MM.1S (cell line): ENCODE measurements around the gene SOX9.

Experiments used
- DNase-seq: peaks from one replicate; pipeline ENCODE4 v3.0.0-alpha.2; 2015
- H2AFZ ChIP-seq: fragments of 300-600 bp; sonication (generic); 2 replicates; pipeline ENCODE4 v1.6.0; 2016; ENCODE audit warnings: antibody characterized with exemption, low read length
- H3F3A ChIP-seq: fragments of 300-600 bp; sonication (generic); 2 replicates; pipeline ENCODE4 v1.6.1; 2016; ENCODE audit warnings: mild to moderate bottlenecking, antibody characterized with exemption, low read length, moderate library complexity, mixed read lengths; ENCODE audit not compliant: insufficient read depth
- H3K27ac ChIP-seq: fragments of 300-600 bp; sonication (generic); 2 replicates; pipeline ENCODE4 v1.5.1; 2016; ENCODE audit warnings: mild to moderate bottlenecking, low read length
- H3K27me3 ChIP-seq: fragments of 300-600 bp; sonication (generic); replicated peaks from 2 replicates; pipeline ENCODE4 v1.6.0; 2016; ENCODE audit warnings: low read length; ENCODE audit not compliant: insufficient read depth
- H3K36me3 ChIP-seq: fragments of 300-600 bp; sonication (generic); replicated peaks from 2 replicates; pipeline ENCODE4 v1.6.1; 2016; ENCODE audit warnings: mild to moderate bottlenecking, low read length, mixed read lengths; ENCODE audit not compliant: insufficient read depth
- H3K4me1 ChIP-seq: fragments of 300-600 bp; sonication (generic); 2 replicates; pipeline ENCODE4 v1.6.1; 2016; ENCODE audit warnings: low read length, mixed read lengths
- H3K4me2 ChIP-seq: fragments of 300-600 bp; sonication (generic); 2 replicates; pipeline ENCODE4 v1.6.0; 2016; ENCODE audit warnings: low read depth, low read length
- H3K4me3 ChIP-seq: fragments of 300-600 bp; sonication (generic); 2 replicates; pipeline ENCODE4 v1.5.1; 2016; ENCODE audit warnings: low read length, mixed read lengths
- H3K79me2 ChIP-seq: fragments of 300-600 bp; sonication (generic); 2 replicates; pipeline ENCODE4 v1.6.1; 2016; ENCODE audit warnings: mixed run types, low read length, mixed read lengths
- H3K9ac ChIP-seq: fragments of 300-600 bp; sonication (generic); 2 replicates; pipeline ENCODE4 v1.6.1; 2016; ENCODE audit warnings: low read length, mixed read lengths
- H3K9me2 ChIP-seq: fragments of 300-600 bp; sonication (generic); replicated peaks from 2 replicates; pipeline ENCODE4 v1.6.1; 2016; ENCODE audit warnings: mild to moderate bottlenecking, low read length, mixed read lengths; ENCODE audit not compliant: insufficient read depth
- H3K9me3 ChIP-seq: fragments of 300-600 bp; sonication (generic); replicated peaks from 2 replicates; pipeline ENCODE4 v1.6.1; 2016; ENCODE audit warnings: mild to moderate bottlenecking, low read length, mixed read lengths; ENCODE audit not compliant: insufficient read depth
- H4K20me1 ChIP-seq: fragments of 300-600 bp; sonication (generic); 2 replicates; pipeline ENCODE4 v1.6.1; 2016; ENCODE audit warnings: mild to moderate bottlenecking, low read length, moderate library complexity, mixed read lengths; ENCODE audit not compliant: insufficient read depth
- EZH2 ChIP-seq: fragments of 300-600 bp; sonication (generic); optimal IDR thresholded peaks from 2 replicates; pipeline ENCODE3; 2017; ENCODE audit warnings: low read depth, mild to moderate bottlenecking, antibody characterized with exemption, low read length, mixed read lengths
- EZH2phosphoT487 ChIP-seq: fragments of 300-600 bp; sonication (generic); IDR thresholded peaks from 2 replicates; pipeline ENCODE4 v1.6.1; 2018; ENCODE audit warnings: antibody characterized with exemption, low read length
- TF ChIP-seq, protein P1 (sequence below): fragments of 300-600 bp; sonication (generic); IDR thresholded peaks from 2 replicates; pipeline ENCODE4 v1.5.1; 2016; ENCODE audit warnings: antibody characterized with exemption, low read length, mixed read lengths

SOX9 gene

DNA sequence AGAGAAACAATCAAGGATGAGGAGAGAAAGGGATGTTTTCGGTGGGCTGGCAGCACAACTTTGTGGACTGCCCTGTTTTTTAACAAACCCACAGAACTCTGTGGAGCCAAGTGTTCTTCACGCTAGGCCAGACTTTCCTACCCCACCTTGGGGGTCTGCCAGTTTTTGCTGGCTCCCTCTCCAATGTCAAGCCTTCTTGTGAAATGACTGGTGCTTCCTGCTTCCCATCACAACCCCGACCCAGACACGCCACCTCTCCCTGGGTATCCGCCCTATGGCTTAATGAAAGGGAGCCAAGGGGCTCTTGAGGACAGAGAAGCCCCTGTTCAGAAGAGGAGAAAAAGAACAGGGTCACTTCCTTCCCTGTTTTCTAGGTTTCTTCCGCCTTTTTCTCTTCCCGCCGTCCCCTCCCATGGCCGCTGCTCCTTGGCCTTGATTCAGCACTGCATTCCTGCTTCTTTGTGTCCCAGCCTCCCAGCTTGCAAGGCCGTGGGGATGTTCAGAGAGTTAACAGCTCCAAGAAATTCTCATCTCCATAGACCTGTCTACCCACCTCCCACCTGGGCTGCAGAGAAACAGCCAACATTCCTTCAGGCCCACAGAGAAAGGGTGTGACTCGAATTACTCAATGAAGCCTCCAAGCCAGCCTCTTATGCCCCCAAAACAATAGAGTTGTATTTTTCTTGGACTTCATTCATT lies 16.5 kb upstream of the SOX9 start:
- Histone ChIP-seq H3K27ac (no peak overlapping the region), H3K4me2 (no peak overlapping the region), H2AFZ (no peak overlapping the region), H4K20me1 (no peaks in the 10 kb centered on the region), H3K9me3 (no peaks in the 10 kb centered on the region), H3F3A (no peaks in the 10 kb centered on the region), H3K79me2 (no peaks in the 10 kb centered on the region), H3K4me3 (no peak overlapping the region), H3K36me3 (no peaks in the 10 kb centered on the region), H3K4me1 (no peaks in the 10 kb centered on the region), H3K27me3 (no peaks in the 10 kb centered on the region), H3K9ac (no peak overlapping the region), H3K9me2 (no peaks in the 10 kb centered on the region)
- no peak for DNase-seq
- TF ChIP-seq, protein P1, sequence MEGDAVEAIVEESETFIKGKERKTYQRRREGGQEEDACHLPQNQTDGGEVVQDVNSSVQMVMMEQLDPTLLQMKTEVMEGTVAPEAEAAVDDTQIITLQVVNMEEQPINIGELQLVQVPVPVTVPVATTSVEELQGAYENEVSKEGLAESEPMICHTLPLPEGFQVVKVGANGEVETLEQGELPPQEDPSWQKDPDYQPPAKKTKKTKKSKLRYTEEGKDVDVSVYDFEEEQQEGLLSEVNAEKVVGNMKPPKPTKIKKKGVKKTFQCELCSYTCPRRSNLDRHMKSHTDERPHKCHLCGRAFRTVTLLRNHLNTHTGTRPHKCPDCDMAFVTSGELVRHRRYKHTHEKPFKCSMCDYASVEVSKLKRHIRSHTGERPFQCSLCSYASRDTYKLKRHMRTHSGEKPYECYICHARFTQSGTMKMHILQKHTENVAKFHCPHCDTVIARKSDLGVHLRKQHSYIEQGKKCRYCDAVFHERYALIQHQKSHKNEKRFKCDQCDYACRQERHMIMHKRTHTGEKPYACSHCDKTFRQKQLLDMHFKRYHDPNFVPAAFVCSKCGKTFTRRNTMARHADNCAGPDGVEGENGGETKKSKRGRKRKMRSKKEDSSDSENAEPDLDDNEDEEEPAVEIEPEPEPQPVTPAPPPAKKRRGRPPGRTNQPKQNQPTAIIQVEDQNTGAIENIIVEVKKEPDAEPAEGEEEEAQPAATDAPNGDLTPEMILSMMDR = no peak
- TF ChIP-seq EZH2 (no peak), EZH2phosphoT487 (no peak)

DNA sequence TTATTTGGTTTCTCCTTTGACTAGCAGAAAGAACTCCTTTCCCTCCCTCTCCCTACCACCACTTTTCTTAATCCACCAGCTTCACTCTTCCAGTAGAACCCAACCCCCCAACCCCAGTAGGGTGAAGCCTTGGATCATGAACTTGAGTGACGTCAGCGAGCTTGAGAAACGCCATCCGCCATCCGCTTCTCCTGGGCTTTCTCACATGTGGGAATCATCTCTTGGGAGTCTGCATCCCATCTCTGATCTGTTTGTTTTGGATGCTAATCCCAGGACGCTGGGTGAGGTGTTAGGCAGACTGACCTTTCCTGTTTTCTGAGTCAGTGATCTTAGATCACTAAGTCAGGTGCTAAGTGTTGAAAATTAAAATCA lies 16.0 kb upstream of the SOX9 start:
- Histone ChIP-seq H3K27ac (no peak overlapping the region), H3K79me2 (no peaks in the 10 kb centered on the region), H3K9ac (no peak overlapping the region), H3K9me2 (no peaks in the 10 kb centered on the region), H2AFZ (no peak overlapping the region), H3K36me3 (no peaks in the 10 kb centered on the region), H3K9me3 (no peaks in the 10 kb centered on the region), H4K20me1 (no peaks in the 10 kb centered on the region), H3F3A (no peaks in the 10 kb centered on the region), H3K4me3 (no peak overlapping the region), H3K4me2 (no peak overlapping the region), H3K4me1 (no peaks in the 10 kb centered on the region), H3K27me3 (no peaks in the 10 kb centered on the region)
- TF ChIP-seq EZH2 (no peak), EZH2phosphoT487 (no peak)
- TF ChIP-seq, protein P1 = no peak
- no peak for DNase-seq

DNA sequence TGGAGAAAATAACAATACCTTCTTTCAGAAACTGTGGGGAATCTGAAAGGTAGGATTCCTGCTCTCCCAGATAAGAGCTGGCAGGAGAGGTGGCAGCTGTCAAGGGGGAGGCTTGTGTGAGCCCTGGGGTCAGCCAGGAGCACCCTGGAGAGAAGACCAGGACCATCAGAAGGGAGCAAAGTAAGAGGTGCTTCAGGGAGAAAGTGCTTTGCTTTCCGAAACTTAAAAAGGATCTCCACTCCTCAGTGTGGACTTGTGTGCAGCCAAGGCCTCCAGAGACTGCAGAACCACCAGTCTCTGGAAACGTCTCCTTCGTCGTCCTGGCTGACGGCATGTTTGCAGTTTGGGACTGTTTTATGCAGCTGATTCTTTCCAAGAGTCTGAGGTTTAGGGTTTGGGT lies 13.7 kb upstream of the SOX9 start:
- TF ChIP-seq EZH2 = no peak
- TF ChIP-seq, protein P1 = no peak
- TF ChIP-seq EZH2phosphoT487 = no peak
- Histone ChIP-seq H2AFZ (no peak overlapping the region), H3K27ac (no peak overlapping the region), H4K20me1 (no peaks in the 10 kb centered on the region), H3K79me2 (no peaks in the 10 kb centered on the region), H3K9ac (no peak overlapping the region), H3K4me1 (no peaks in the 10 kb centered on the region), H3K4me2 (no peak overlapping the region), H3K9me2 (no peaks in the 10 kb centered on the region), H3K27me3 (no peaks in the 10 kb centered on the region), H3K36me3 (no peaks in the 10 kb centered on the region), H3K4me3 (no peak overlapping the region), H3F3A (no peaks in the 10 kb centered on the region), H3K9me3 (no peaks in the 10 kb centered on the region)
- DNase-seq = no peak
